Adipocyte (in vitro differentiated cells): ENCODE data around the gene FGFR2.

Experiments
- DNase-seq: peaks from one replicate; pipeline ENCODE4 v3.0.0-alpha.2; 2015; ENCODE audit warnings: low read depth
- H3K27me3 ChIP-seq: replicated peaks from 2 replicates; pipeline ENCODE4 v1.7.0; 2013; ENCODE audit warnings: mild to moderate bottlenecking, low read length, moderate library complexity; ENCODE audit not compliant: control insufficient read depth, insufficient read depth
- H3K36me3 ChIP-seq: 2 replicates; pipeline ENCODE4 v1.7.0; 2013; ENCODE audit warnings: low read length, mild to moderate bottlenecking, moderate library complexity; ENCODE audit not compliant: control insufficient read depth, insufficient read depth, severe bottlenecking
- H3K4me1 ChIP-seq: 2 replicates; pipeline ENCODE4 v1.7.0; 2013; ENCODE audit warnings: mild to moderate bottlenecking, low read length, moderate library complexity; ENCODE audit not compliant: control insufficient read depth, insufficient read depth
- H3K4me3 ChIP-seq: 2 replicates; pipeline ENCODE4 v1.7.0; 2013; ENCODE audit warnings: mild to moderate bottlenecking, low read length, moderate library complexity
- H3K9ac ChIP-seq: 2 replicates; pipeline ENCODE4 v1.7.0; 2013; ENCODE audit warnings: mild to moderate bottlenecking, low read length, moderate library complexity
- H3K9me3 ChIP-seq: 2 replicates; pipeline ENCODE4 v1.7.0; 2013; ENCODE audit warnings: mild to moderate bottlenecking, low read length, moderate library complexity; ENCODE audit not compliant: control insufficient read depth

The FGFR2 gene

DNA sequence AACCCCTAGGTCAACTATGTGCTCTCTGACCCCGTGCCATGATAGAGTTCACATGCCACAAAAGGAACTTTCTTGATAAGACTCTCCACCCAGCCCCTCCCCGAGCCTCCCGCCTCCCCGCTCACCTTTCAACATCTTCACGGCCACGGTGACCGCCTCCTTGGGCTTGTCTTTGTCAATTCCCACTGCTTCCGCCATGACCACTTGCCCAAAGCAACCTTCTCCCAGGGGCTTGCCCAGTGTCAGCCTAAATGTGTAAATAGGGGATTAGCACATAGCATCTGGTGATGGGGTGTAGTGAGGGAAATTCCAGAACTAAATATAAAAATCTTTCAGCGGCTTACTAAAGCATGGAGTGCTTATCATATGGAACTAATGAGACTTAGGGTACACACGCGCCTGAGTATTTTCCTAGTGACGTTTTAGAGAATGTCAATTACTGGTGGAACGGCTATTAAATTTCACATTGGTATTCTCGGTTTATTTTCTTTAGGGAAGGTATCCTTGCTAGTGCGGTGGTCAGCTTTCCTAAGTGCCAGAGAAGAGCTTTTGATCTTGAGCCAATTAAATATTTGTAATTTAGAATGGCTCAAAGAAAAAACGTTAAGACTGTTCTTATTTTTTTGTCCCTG, 97.4 kb downstream of the FGFR2 start:
- Histone ChIP-seq H3K27me3 (peaks cover 14% of the 10 kb centered on the region), H3K9ac (no peak overlapping the region), H3K9me3 (no peaks in the 10 kb centered on the region), H3K36me3 (no peaks in the 10 kb centered on the region), H3K4me1 (no peaks in the 10 kb centered on the region), H3K4me3 (no peak overlapping the region)
- no peak for DNase-seq

DNA sequence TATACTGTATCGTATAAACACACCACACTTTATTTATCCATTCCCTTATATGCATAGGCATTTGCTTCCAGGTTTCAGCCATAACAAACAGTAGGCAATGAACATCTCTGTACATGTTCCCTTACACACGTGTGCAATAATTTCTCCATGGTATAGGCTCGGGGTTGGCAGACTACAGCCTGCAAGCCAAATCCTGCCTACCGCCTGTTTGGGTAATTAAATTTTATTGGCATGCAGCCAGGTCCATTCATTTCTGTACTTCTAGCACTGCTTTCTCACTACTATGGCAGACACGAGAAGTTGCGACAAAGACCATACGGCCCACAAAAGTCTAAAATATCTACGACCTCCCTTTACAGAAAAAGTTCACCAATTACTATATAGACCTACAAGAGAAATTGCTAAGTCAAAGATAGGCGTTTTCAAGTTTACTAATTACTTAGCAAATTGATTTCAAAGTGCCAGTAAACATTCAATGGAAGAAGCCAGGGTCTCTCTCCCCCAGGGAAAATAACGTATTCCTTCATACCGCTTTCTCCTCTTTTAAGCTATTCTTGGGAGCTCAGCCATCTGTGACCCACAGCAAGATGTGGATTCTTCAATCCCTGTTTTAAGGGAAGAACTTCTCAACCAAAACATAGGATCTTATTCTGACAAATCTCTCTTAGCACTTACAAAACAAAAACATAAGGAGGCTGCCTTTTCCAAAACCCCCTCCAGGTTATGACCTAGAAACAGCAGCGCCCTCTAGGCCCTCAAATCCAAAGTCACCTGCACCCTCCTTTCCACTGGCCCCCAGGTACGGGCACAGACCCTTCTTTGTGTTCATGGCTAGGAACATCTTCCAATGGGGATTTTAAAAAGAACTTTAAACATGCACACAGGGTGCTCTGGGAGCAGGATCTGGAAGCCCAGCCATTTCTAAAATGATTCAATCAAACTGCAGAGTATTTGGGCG, 100.5 kb downstream of the FGFR2 start:
- peaks cover 18% of the 10 kb centered on the region for H3K27me3 ChIP-seq
- no peak for DNase-seq
- H3K9me3 ChIP-seq = no peaks in the 10 kb centered on the region
- H3K36me3 ChIP-seq = no peaks in the 10 kb centered on the region
- H3K4me3 ChIP-seq = no peak overlapping the region
- H3K9ac ChIP-seq = no peak overlapping the region
- no peaks in the 10 kb centered on the region for H3K4me1 ChIP-seq

DNA sequence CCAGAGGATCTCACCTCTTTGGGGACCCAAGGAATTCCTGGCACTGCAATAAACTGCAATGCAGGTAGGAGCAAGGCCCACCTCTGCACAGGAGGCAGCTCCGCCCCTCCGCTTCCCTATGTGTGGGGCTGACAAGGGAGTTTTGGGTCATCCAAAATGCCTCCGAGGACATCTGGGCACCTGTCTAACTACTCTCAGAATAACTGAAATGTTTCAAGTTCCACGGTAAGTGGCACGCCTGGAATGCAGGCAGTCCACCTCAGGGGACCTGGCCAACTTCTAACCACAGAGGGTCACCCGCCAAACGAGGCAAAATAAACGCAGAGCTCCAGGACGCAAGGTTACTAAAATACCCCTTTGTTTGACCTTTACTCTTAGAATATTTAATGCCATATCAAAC, 102.5 kb downstream of the FGFR2 start:
- Histone ChIP-seq H3K27me3 (peaks cover 18% of the 10 kb centered on the region), H3K9me3 (no peaks in the 10 kb centered on the region), H3K4me3 (no peak overlapping the region), H3K36me3 (no peaks in the 10 kb centered on the region), H3K4me1 (peaks cover 9% of the 10 kb centered on the region), H3K9ac (no peak overlapping the region)
- DNase-seq = no peak

DNA sequence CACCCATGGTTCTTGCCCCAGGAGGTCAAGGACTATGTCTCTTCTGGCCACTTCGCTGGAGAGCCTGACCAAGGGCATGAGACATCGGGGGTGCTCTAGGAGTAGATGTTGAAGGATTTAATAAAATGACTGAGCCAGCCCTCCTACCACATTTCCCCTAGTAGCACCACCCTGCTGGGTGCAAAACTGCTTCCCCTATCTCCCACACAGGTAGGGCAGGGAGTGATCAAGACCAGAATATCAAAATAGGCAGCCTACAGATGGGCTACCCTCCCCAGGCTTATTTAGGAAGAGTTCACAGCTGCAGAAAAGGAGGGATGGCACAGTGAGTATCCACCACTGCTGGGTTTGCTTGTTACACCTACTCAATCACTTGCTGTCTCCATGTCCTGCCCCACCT, 103.9 kb downstream of the FGFR2 start:
- Histone ChIP-seq H3K9me3 (no peaks in the 10 kb centered on the region), H3K36me3 (no peaks in the 10 kb centered on the region), H3K9ac (no peak overlapping the region), H3K4me1 (peaks cover 11% of the 10 kb centered on the region), H3K27me3 (peaks cover 20% of the 10 kb centered on the region), H3K4me3 (no peak overlapping the region)
- no peak for DNase-seq

DNA sequence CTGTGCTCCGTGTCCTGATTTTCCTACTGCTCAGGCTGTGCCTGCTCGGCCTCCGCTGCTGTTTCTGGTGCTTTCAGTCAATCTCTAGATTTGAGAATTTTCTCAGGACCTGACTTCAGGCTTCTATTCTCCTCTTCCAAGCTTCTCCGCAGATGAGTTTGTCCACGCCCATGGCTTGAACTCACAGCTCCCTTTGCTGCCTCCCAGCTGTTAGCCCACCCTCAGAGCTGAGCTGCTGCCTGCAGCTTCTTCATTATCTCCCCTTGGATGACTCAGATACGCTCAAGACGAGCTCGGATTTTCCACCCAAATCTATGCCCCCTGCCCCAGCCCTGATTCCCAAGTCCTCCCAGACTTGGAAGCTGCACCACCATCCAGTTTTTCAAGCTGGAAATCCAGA, 104.7 kb downstream of the FGFR2 start:
- H3K9ac ChIP-seq = no peak overlapping the region
- peaks cover 11% of the 10 kb centered on the region for H3K4me1 ChIP-seq
- H3K36me3 ChIP-seq = no peaks in the 10 kb centered on the region
- no peak overlapping the region for H3K4me3 ChIP-seq
- no peak for DNase-seq
- H3K27me3 ChIP-seq = peaks cover 12% of the 10 kb centered on the region
- no peaks in the 10 kb centered on the region for H3K9me3 ChIP-seq

DNA sequence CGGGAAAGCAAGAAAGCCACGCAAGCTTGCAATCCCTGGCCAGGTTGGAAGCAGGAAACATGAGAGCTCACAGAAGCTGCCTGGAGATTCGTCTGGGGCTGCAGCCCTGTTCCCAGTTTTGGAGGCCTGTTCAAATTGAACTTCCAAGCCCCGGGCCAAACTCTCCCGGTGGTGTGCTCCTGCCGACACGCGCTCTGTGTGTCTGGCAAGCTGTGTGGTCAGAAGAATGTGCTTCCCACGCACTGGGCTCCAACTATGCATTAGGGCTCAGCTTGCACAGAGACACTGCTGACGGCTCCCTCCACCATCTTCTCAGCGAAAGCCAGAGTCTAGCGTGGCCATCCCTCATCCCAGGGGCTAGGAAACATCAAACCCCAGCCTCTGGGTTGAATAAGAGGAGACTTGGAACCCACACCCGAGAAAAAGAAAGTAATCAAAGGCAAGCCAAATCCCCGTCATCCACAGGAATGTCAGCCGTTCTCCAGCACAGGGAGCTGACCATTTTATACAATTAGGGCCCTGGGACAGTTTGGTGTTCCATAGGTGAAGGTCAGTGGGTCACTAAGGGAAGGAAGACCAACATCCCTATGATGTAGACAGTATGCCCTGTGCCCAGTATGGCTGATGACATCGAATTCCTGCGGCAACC, 107.2 kb downstream of the FGFR2 start:
- Histone ChIP-seq H3K36me3 (no peaks in the 10 kb centered on the region), H3K9me3 (peaks cover 4% of the 10 kb centered on the region), H3K4me1 (peaks cover 11% of the 10 kb centered on the region), H3K4me3 (peak overlapping the region; percentile 64), H3K27me3 (peaks cover 12% of the 10 kb centered on the region), H3K9ac (peak overlapping the region; percentile 19)
- no peak for DNase-seq

DNA sequence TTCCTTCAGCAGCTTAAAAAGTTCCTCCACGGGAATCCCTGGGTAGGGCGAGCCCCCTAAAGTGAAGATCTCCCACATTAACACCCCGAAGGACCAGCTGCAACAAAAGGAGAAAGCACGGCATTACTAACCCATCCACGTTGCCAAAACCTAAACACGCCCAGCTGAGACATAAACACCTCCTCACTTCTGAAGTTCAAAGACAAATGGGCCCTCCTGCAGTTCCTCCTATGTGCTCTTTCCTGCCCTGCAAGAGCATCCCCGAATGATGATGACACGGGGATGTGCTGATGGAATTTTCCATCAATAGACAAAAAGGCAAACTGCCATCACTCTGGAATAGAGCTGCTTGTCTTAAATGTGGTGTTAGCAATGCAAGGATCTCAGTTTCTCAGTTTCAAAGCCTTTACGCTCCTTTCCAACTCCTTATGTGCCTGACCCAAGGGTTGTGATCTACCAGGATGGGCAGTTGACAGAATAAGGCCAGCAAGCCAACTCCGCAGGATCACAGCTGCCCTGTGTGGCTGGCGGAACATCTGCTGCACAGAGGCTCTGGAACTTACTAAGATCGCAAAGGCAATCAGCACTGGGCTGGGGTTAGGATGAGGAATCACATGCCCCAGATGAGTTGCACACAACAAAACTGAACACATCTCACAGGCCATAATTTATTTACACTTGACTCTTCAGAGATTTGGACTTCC, 112.7 kb downstream of the FGFR2 start:
- Histone ChIP-seq H3K4me1 (peaks cover 1% of the 10 kb centered on the region), H3K36me3 (no peaks in the 10 kb centered on the region), H3K4me3 (no peak overlapping the region), H3K27me3 (peaks cover 4% of the 10 kb centered on the region), H3K9me3 (peaks cover 4% of the 10 kb centered on the region), H3K9ac (no peak overlapping the region)
- DNase-seq = no peak

DNA sequence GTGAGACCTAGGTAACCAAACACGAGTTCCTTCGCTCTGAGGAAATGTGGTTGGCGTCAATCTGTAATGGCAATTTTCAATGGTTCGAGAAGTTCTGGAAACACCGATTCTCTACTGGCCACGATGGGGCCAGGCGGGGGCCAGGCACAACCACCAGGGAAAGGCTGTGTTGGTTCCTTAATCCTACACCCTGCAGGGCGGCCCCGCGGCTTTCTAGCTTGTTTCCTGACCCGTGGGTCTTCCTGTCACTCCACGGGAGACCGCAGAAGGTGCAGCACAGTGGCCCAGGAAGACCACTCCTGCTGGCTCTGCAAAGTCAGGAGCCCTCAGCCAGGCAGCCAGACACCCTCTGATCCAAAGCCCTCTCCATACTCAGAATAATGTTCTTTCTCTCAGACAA, 113.4 kb downstream of the FGFR2 start:
- no peaks in the 10 kb centered on the region for H3K4me1 ChIP-seq
- H3K27me3 ChIP-seq = peaks cover 3% of the 10 kb centered on the region
- H3K9me3 ChIP-seq = peaks cover 4% of the 10 kb centered on the region
- DNase-seq = no peak
- no peak overlapping the region for H3K9ac ChIP-seq
- no peak overlapping the region for H3K4me3 ChIP-seq
- H3K36me3 ChIP-seq = no peaks in the 10 kb centered on the region

DNA sequence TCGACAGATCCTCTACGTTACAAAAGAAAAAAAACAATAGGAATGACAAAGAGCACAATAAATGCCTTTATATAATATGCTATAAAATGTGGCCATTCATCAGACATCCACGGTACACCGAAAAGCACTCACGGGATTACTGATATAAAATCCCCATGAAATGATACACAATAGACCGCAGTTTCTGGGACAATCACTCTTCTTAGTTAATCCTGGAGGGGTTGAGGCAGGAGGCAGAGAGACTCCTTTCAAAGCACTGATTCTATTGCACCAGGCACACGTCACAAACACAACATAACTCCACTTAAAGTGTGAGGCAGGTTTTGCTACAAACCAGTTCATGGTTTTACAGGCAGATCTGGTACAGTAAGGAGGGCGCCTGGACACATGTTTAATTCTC, 113.8 kb downstream of the FGFR2 start:
- Histone ChIP-seq H3K27me3 (no peaks in the 10 kb centered on the region), H3K4me3 (no peak overlapping the region), H3K4me1 (no peaks in the 10 kb centered on the region), H3K36me3 (no peaks in the 10 kb centered on the region), H3K9me3 (peaks cover 4% of the 10 kb centered on the region), H3K9ac (no peak overlapping the region)
- no peak for DNase-seq

DNA sequence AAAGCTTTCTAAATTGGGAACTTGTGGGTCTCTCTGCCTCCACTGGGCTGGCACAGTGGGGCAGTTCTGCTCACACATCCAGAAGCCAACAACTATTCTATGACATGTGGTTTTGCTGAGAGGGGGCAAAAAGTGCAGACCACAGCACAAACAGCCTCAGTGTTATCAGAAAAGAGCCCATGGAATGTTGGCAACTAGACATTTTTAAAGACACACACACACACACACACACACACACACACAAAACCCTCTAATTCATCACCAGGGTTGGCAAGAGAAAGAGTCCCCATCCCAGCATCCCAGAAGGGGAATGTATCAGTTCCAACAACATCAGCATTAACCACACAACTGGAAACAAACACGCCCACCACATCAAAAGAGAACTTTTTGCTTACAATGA, 117.1 kb downstream of the FGFR2 start:
- Histone ChIP-seq H3K4me3 (no peak overlapping the region), H3K9ac (no peak overlapping the region), H3K36me3 (no peaks in the 10 kb centered on the region), H3K27me3 (peaks cover 15% of the 10 kb centered on the region), H3K4me1 (no peaks in the 10 kb centered on the region), H3K9me3 (no peaks in the 10 kb centered on the region)
- DNase-seq = no peak

DNA sequence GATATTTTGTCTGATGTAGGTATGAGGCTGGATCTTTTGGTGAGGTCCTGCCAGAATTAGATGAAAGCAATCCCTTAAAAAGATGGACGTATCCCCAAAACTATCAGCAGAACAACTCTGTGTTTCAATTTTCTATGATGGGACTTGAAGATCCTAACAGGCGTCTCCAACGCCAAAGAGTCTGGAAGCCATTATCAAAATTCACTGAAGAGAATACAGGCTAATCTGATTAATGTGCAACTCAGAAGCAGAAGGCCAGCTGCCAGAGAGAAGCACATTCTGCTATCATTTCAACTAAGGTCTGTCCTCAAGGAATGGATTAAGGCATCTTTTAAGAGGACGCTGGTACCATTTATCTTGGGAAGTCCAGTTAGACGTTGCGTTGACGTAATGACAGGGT, 119.7 kb downstream of the FGFR2 start:
- peaks cover 15% of the 10 kb centered on the region for H3K27me3 ChIP-seq

More for the DNA sequence above, 119.7 kb downstream of the FGFR2 start:
- Histone ChIP-seq H3K4me3 (no peak overlapping the region), H3K4me1 (no peaks in the 10 kb centered on the region), H3K9me3 (peaks cover 10% of the 10 kb centered on the region), H3K9ac (no peak overlapping the region), H3K36me3 (no peaks in the 10 kb centered on the region)
- DNase-seq = no peak
